Stimulated activated CD8-positive, alpha-beta memory T cell treated with anti-CD3 and anti-CD28 coated beads, Interleukin-4, amount 100 ng/mL, for 24 hours (primary cell): Measurements from ENCODE around the gene NAP1L4.

Experiments used
- DNase-seq: peaks from one replicate; pipeline ENCODE4 v3.0.0-alpha.2; 2020; ENCODE audit warnings: low read depth

NAP1L4 gene

GRCh38 chr11:2934611-2935239, 57.4 kb downstream of the NAP1L4 start:
- no peak for DNase-seq

DNA sequence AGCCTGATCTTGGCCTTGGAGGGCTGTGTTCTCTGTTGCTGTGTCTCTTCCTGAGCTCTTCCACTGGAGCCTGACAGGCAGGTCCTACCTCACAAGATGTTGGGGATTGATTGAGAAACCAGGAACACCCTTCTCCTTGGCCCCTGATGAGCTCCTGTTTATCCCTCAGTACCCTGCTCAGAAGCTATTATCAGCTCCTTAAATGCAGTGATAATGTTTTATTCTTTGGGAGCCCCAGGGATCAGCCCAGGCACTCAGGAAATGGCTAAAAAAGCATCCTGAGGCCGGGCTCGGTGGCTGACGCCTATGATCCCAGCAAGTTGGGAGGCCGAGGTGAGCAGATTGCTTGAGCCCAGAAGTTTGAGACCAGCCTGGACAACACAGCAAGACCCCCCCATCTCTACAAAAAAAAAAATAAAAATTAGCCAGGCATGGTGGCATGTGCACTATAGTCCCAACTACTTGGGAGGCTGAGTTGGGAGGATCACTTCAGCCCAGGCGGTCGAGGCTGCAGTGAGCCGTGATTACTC, 58.0 kb downstream of the NAP1L4 start:
- no peak for DNase-seq

GRCh38 chr11:2933375-2934020, 58.6 kb downstream of the NAP1L4 start:
- no peak for DNase-seq

GRCh38 chr11:2932850-2933251, 59.3 kb downstream of the NAP1L4 start:
- DNase-seq, result no peak

DNA sequence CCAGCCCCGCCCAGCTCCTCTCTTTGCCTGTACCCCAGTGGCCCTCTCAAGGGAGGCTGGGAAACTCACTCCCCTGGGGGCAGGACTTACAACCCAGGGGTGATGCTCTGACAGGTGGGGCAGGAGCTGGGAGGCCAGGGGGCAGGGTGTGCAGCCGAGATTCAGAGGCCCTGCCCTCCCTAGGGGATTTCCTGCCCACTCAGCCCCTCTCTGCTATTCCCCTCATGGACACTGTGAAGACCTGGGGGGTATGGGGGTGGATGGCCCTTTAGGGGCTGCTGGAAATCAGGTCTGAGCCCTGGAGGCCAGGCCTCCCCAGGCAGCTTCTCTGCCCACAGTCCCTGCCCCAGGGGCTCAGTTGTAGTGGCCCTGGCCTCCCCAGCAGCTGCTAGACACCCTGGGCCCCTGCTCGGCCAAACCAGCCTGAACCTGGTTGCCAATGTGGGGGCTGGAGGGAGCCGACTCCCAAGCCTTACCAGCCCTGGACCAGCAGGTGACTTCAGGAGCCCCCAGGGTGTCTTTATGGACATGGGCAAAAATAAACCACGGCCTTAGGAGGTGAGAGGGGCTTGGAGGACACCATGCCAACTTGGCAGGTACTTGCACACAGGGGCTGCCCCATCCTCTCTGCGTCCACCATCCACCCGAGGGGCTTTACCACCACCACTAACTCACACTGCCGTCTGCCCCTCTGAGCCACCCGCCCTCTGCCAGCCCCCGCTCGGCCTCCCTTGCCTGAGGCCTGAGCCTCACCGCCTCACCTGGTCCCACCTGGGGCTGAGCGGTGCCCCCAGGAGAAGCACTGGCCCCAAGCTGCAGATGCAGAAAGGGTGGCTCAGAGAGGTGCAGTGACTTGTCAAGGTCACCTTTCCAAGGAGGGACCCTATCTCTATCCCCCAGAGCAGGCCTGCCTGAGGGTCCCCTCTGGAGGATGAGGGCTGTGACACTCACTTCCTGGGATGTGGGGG, 60.1 kb downstream of the NAP1L4 start:
- DNase-seq, result no peak

DNA sequence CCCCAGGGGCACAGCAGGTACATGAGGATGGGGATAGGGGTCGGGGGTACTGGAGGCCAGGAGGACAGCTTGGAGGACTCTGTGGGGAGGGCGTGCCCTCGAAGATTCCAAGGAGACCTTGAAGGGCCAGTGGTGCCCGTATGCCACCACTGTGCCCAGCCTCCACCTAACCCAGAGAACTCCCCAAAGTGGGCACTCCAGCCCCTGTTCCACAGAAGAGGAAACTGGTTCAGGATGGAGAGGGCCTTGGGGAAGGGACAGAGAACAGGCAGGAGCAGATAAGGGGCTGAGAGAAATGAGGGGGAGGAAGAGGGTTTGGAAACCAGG, 60.7 kb downstream of the NAP1L4 start:
- no peak for DNase-seq

GRCh38 chr11:2930704-2931419, 61.3 kb downstream of the NAP1L4 start:
- no peak for DNase-seq

GRCh38 chr11:2929950-2930703, 62.0 kb downstream of the NAP1L4 start:
- no peak for DNase-seq

GRCh38 chr11:2929531-2929949, 62.6 kb downstream of the NAP1L4 start:
- DNase-seq, result no peak

DNA sequence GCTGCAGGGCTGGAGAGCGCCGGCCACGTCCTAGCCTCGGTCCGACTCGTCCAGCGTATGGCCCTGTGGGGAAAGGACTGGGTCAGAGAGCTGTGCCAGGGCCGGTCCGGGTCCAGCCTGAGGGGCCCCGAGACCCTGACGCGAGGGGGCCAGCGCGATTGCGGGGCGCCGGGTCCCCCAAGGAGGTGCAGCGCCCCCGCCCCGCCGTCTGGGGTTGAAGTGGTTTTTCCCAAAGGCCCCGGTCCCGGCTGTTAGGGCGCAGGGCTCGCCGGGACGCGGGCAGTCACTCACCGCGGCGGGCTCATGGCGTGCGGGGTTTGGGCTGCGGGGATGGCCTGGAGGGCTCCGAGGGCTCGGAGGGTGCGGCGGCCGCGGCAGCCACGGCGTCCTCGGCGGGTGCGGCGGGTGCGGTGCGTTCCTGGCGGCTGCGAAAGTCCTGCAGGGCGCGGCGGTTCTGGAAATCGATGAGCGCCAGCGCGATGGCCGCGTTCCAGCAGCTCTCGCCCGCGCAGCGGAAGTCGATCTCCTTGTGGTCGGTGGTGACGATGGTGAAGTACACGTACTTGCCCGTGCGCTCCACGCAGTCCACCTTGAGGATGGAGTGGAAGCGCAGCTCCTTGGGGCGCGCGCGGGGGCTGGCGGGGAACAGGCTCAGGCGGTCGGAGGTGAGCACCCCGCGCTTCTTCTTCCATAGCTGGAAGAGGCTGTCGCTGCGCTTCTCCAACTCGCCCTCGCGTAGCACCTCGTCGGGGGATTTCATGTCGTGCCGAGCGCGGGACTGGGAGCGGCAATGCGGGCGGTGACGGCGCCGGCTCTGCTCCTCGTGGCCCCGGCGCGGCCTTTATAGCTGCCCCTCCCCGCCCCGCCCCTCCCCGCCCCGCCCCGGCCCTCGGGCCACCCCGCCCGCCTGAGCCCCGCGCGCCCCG, 63.3 kb downstream of the NAP1L4 start, which contains the start of gene PHLDA2:
PHLDA2 (minus strand) TSS at position 816 of the 926 bp plus-strand sequence; CDS start at position 760, 56 bp downstream.
- DNase-seq, result no peak

DNA sequence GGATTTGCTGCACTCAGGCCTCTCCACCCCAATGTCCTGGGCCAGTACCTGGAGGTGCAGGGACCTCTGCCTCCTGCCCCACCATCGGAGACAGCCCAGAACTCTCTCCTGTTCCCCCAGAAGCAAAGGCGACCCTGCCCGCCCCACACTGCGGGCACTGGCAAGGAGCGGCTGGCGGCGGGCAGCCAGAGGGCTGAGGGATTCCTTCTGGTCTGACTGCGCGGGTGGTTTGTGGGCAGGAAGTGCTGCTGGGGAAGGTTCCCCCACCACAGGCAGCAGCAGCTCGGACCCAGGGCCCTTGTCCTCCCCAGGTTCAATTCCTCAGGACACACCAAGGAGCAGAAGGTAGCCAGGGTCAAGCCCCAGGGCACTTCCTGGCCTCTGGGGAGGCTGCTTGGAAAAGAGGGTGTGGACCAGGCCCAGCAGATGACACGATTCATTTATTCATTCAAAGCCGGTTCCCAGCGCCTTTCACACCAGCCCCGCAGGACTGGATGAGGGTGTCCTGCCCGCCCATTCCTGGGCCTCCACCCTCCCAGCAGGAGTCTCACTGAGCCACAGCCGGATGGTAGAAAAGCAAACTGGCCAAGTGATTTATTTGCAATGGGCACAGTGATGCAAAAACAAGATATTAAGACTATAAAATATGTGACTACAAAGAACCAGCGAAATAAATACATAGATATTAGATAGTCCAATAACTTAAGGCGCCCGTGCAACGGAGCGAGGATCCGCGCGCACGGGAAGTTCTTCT, 64.1 kb downstream of the NAP1L4 start:
- no peak for DNase-seq

- DNase-seq, result no peak
Measured at GRCh38 chr11:2927121-2927800, 64.9 kb downstream of the NAP1L4 start.

- no peak for DNase-seq
Measured at GRCh38 chr11:2926611-2927051, 65.5 kb downstream of the NAP1L4 start.

DNA sequence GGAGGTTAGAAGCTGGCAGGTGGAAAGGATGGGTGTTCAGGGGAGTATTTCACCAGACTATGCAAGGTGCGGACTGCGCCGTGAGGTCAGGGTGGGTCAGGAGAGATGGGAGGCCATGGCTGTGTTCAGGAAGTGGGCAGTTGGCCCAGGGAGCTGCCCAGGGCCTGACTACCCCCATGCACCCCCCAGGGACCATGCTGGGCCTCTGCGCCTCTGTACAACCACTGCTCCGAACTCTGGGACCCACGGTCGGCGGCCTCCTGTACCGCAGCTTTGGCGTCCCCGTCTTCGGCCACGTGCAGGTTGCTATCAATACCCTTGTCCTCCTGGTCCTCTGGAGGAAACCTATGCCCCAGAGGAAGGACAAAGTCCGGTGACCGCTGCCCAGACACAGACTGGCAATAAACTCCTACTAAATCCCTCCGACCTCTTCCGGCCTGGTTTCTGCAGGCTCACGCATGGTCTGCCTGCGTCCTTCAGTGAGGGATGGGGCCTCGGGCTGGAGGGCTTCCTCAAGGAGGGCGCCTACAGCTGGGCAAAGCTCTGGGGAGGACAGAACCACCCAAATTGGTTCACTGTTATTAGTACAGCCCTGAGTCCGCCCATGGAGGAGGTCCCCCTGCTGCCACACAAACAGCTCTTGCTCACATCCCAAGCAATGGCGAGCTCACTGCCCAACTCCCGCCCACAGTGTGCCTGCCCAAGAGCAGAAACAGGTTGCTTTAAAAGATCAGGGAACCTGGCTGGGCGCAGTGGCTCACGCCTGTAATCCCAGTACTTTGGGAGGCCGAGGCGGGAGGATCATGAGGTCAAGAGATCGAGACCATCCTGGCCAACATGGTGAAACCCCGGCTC, 67.1 kb downstream of the NAP1L4 start:
- DNase-seq, result no peak

DNA sequence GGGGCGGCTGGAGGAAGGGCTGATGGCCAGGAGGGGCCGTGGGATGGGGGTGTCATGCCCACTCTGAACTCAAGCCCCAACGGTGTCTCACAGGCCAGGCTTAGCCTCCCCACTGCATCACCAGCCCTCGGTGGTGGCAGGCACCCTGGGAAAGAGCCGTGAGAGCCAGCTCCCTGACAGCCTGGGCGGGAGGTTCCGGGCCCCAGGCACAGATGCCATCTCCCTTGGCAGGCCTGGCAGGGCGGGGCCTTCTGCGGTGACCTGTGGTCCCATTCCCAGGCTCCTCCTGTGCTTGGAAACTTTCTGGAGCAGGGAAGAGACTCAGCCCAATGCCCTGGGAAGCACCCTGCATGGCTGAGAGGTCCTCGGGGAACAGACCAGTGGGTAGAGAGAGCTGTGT, 67.7 kb downstream of the NAP1L4 start:
- DNase-seq, result no peak

- DNase-seq, result no peak
Measured at GRCh38 chr11:2923446-2924375, 68.4 kb downstream of the NAP1L4 start.

DNA sequence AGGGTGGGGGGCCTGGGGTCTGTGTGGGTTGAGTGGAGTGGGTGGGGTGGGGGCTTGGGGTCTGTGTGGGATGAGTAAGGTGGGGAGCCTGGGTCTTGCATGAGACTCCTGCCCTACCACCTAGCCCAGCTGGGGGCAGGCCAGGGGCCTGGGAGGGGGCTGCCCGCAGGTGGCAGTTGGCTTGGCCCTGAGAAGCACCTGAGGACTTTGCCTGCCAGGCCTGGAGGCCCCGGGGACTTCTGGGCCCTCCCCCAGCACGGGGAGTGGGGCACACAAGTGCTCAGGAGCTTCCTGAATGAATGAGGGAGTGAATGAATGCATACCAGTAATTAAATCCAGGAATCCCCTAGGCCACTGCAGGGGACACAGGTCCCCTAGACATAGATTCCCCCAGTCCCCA, 69.5 kb downstream of the NAP1L4 start:
- DNase-seq, result no peak
